Measurements from ENCODE around the gene NRCAM.

The NRCAM gene

GRCh38 chr7:108236681-108237415 is 219.4 kb downstream of the NRCAM start:
- DNase-seq: no peak

DNA sequence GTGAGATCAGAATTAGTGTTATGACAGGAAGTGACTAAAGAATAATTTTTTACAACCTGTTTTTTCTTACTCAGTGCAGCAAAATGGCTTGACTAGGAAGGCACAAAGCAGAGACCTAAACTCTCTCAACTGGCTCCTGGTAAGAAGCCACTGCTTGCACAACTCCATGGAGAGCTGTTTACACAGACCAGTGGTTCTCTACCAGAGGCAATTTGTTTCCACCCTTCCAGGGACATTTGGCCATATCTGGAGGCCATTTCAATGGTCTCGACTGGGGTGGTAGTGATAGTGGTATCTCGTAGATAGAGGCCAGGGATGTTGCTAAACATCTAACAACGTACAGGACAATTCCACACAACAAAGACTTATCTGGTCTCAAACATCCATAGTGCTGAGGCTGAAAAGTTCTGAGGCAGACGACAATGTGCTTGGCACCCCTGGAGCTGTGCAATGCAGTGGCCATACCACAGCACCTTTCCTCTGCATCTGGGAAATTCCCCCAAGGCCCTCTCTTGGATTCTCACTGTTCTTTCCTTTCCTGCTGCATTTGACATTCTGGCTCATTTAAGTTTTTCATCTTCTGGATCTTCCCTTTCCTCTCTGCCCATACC is 220.7 kb downstream of the NRCAM start:
- no peak for DNase-seq

- DNase-seq: no peak
These were observed 221.2 kb downstream of the NRCAM start for GRCh38 chr7:108234971-108235450.

DNA sequence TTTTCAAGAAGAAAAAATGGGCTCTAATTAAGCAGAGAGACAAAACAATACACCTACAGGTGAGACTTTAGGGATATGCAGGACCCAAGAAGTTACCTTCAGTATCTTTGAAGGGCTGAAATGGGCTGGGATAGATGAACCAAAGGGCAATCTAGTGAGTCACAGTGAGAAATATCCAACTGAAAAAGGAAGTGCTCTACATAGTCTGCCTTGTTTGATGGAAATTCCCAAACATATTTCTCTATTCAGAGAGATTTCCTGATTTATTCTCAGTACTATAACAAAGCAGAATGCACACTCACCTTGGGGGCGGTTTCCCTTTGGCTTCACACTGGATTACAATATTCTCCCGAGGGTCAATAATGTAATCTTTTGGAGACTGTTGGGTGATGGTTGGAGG is 222.0 kb downstream of the NRCAM start:
- no peak for DNase-seq

- DNase-seq: no peak
These were observed 224.2 kb downstream of the NRCAM start for GRCh38 chr7:108232076-108232475.

GRCh38 chr7:108231221-108231620 is 225.0 kb downstream of the NRCAM start:
- DNase-seq: no peak

DNA sequence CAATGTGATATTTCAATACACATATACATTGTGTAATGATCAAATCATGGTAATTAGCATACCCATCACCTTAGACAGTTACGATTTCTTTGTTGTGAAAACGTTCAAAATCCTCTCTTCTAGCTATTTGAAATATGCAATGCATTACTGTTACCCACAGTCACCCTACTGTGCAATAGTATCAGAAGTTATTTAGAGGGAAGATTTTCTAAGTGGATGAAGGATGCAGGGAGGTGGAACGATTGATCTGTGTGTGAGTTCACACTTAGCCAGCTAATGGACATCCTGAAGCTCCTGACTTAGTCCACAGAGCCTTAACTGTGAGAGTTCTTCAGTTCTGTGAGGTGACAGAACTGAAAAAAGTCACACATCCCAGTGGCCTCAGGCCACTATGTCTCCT is 228.9 kb downstream of the NRCAM start:
- no peak for DNase-seq

GRCh38 chr7:108226816-108227299 is 229.4 kb downstream of the NRCAM start:
- DNase-seq: no peak

- no peak for DNase-seq
These were observed 230.6 kb downstream of the NRCAM start for GRCh38 chr7:108225531-108226181.

GRCh38 chr7:108224387-108224786 is 231.8 kb downstream of the NRCAM start:
- no peak for DNase-seq

DNA sequence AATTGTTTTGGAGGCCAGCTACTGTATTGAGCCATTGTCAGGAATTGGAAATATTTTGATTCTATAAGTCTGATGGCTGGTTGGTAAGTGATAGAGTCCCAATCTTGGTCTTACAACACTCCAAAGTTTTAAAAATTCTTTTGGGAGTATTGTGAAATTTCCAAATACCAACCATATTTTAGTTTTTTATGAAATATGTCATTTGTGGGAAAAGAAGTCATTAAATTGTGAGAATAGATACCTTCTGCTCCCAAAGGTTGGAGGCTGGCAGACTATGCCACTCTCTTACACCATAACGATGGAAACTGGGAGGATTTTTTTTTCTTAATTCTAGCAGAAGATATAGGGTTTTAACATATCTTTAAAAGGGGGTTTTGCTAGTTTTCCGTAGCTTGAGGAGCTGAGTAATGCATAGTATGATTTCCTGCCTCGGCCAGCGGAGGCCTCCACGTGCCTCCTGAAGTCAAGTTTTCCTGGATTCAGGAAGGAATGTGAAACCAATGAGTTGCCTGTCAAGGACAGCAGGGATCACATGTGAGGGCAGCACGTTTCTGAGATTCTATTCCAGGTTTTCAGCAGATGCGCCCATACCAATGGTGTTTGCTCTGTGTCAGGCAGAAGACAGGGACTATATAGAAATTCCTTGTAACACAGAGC is 233.9 kb downstream of the NRCAM start:
- DNase-seq: no peak

- peak in 1 of 2 experiments; percentile 51 for DNase-seq
These were observed 244.6 kb downstream of the NRCAM start for GRCh38 chr7:108211382-108212201.

- no peak for DNase-seq
These were observed 245.4 kb downstream of the NRCAM start for GRCh38 chr7:108210796-108211195.

- DNase-seq: no peak
These were observed 250.9 kb downstream of the NRCAM start for GRCh38 chr7:108205311-108205710.

- DNase-seq: no peak
These were observed 251.9 kb downstream of the NRCAM start for GRCh38 chr7:108204281-108204796.

GRCh38 chr7:108203537-108203936 is 252.7 kb downstream of the NRCAM start:
- DNase-seq: peak; percentile 49 to 78

- DNase-seq: no peak
These were observed 253.5 kb downstream of the NRCAM start for GRCh38 chr7:108202743-108203142.

DNA sequence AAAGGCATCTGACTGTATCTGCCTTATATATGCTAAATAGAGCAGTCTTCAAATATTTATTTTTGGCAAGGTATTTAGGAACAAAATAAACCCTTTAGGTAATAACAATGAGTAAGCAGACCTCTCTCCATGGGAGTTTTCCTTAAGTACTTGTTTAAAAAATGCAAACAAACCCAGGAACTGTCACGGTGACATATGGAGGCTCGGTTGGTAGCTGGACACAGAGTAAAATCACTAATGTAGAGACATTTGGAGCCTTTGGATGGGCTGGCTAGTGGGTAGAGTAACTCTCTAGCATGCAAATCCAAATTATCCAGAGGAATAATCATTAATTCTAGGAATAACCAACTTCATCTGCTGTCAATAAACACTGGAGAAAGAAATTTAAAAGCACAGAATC is 254.5 kb downstream of the NRCAM start:
- DNase-seq: peak; percentile 23 to 77

DNA sequence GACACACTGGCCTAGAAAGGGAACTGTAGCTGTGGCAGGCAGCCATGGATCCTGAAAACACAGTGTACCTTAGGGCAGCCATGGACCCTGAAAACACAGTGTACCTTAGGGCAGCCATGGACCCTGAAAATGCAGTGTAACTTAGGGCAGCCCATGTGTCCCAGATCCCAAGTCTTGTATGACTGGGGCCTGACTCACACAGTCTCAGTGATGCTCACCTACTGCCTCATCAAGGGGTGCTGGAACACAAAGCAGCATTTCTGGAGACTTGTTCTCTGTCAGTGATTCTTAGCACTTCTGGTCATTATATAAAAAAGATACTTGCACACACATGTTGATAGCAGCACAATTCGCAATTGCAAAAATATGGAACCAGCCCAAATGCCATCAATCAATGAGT is 255.9 kb downstream of the NRCAM start:
- DNase-seq: no peak

DNA sequence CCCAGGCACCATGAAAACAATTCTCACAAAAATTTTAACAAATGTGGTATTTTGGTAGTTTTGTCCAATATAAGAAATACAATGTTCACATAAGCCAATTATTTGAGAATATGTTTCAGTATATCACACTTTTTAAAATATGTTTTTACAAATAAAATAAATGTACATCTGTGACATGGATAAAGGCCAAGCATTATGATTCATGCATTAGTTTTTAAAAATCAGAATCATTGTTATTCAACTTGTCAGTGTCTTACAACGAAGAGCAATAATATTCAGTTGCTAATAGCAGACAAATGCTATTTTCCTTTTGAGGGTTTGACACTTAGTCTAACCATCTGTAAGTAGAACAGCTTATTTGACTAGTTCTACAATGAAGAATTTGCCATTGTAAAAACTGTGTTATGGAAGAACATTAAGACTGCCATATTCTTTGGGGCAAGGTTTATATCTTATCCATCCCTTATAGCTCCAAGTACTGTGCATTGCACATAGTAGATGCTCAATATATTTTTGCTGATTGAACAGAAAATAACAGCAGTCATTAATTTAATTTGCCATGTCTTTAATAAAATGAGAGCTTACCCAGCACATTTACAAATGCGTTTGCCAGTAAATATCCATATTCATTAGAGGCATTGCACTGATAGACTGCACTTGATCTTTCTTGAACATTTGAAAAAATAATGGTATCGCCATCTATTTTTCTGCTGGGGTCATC is 258.7 kb downstream of the NRCAM start:
- no peak for DNase-seq

DNA sequence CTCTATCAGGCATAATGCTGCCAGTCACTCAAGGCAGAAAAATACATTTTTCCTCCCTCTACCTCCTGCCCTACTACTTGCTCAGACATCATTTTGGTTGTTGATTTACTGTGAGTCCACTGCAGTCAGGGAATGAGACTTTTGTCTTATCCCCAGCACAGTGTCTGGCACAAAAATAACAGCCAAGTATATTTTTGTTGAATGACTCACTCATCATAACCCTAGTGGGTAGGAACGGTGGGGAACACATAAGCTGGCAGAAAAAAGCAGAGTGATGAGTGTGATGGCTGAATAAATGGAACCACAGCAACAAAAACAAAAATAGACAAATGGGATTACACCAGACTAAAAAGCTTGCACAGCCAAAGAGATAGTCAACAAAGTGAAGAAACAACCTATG is 260.2 kb downstream of the NRCAM start:
- DNase-seq: no peak
